HepG2 (cell line): Measurements from ENCODE around the gene COQ10B. TPM values are rescaled to one million over a fixed set of nuclear protein-coding genes. Genes with fewer than 3 reads are reported as not detected.

Experiments
- AGO1 ChIP-seq: fragments of 200-400 bp; formaldehyde crosslinking; IDR thresholded peaks from 2 replicates; pipeline ENCODE4 v1.6.1; 2017; ENCODE audit warnings: mild to moderate bottlenecking, low read depth, low read length, moderate library complexity; ENCODE audit not compliant: poor library complexity, severe bottlenecking
- AGO2 ChIP-seq: fragments of 200-400 bp; formaldehyde crosslinking; optimal IDR thresholded peaks from 2 replicates; pipeline ENCODE3; 2017; ENCODE audit warnings: mild to moderate bottlenecking, low read depth, low read length, moderate library complexity
- CREB1 ChIP-seq, 2 experiments: fragments of 450-650 bp in 1 of 2; IDR thresholded peaks; 2 replicates each; pipeline ENCODE4 v1.6.1; 2016 to 2017; ENCODE audit warnings: control low read depth in 1 of 2, mild to moderate bottlenecking in 1 of 2, missing compliant biosample characterization in 1 of 2, missing genetic modification characterization in 1 of 2
- FOXK2 ChIP-seq: fragments of 450-650 bp; IDR thresholded peaks from 2 replicates; pipeline ENCODE4 v1.6.1; 2016
- KDM5A ChIP-seq: fragments of 200-600 bp; sonication (generic); IDR thresholded peaks from 2 replicates; pipeline ENCODE4 v1.7.0; 2018; ENCODE audit warnings: antibody characterized with exemption, mild to moderate bottlenecking, low read length, borderline replicate concordance
- KLF12 ChIP-seq: sonication (generic); formaldehyde crosslinking; IDR thresholded peaks from 2 replicates; pipeline ENCODE4 v1.4.0; 2020; ENCODE audit warnings: missing genetic modification reagents, borderline replicate concordance
- MAFG ChIP-seq: sonication (generic); formaldehyde crosslinking; IDR thresholded peaks from 2 replicates; pipeline ENCODE4 v1.5.1; 2020; ENCODE audit warnings: mild to moderate bottlenecking, missing genetic modification reagents
- MYNN ChIP-seq: sonication (generic); formaldehyde crosslinking; IDR thresholded peaks from 2 replicates; pipeline ENCODE4 v1.4.0; 2020; ENCODE audit warnings: mild to moderate bottlenecking, low read depth, missing genetic modification reagents
- NFIC ChIP-seq: IDR thresholded peaks from 2 replicates; pipeline ENCODE4 v1.6.1; 2012; ENCODE audit warnings: mild to moderate bottlenecking, low read length, inconsistent platforms
- SETDB1 ChIP-seq: sonication (generic); formaldehyde crosslinking; IDR thresholded peaks from 2 replicates; pipeline ENCODE4 v1.5.1; 2020; ENCODE audit warnings: missing genetic modification reagents, mild to moderate bottlenecking, borderline replicate concordance
- ZBTB7B ChIP-seq: sonication (generic); formaldehyde crosslinking; IDR thresholded peaks from 2 replicates; pipeline ENCODE4 v1.4.0; 2020; ENCODE audit warnings: missing genetic modification reagents
- ZFYVE20 ChIP-seq: sonication (generic); formaldehyde crosslinking; IDR thresholded peaks from 2 replicates; pipeline ENCODE4 v1.8.0; 2023; ENCODE audit warnings: low read depth, mild to moderate bottlenecking, moderate library complexity, missing genetic modification reagents, borderline replicate concordance
- ZNF234 ChIP-seq: sonication (generic); formaldehyde crosslinking; conservative IDR thresholded peaks from 2 replicates; pipeline ENCODE4 v1.5.1; 2020; ENCODE audit warnings: mild to moderate bottlenecking, missing genetic modification reagents
- ZNF335 ChIP-seq: sonication (generic); formaldehyde crosslinking; IDR thresholded peaks from 2 replicates; pipeline ENCODE4 v1.4.0; 2020; ENCODE audit warnings: missing genetic modification reagents
- ZNF496 ChIP-seq: sonication (generic); formaldehyde crosslinking; IDR thresholded peaks from 2 replicates; pipeline ENCODE4 v1.8.1; 2023; ENCODE audit warnings: mild to moderate bottlenecking, moderate library complexity, missing genetic modification reagents; ENCODE audit not compliant: insufficient replicate concordance
- ZNF501 ChIP-seq: sonication (generic); formaldehyde crosslinking; IDR thresholded peaks from 2 replicates; pipeline ENCODE4 v1.5.1; 2020; ENCODE audit warnings: mild to moderate bottlenecking, moderate library complexity, missing genetic modification reagents
- ZNF572 ChIP-seq: sonication (generic); formaldehyde crosslinking; IDR thresholded peaks from 2 replicates; pipeline ENCODE4 v1.5.1; 2020; ENCODE audit warnings: mild to moderate bottlenecking, missing genetic modification reagents
- ZNF619 ChIP-seq: sonication (generic); formaldehyde crosslinking; IDR thresholded peaks from 2 replicates; pipeline ENCODE4 v1.4.0; 2020; ENCODE audit warnings: mild to moderate bottlenecking, missing genetic modification reagents
- ZNF879 ChIP-seq: sonication (generic); formaldehyde crosslinking; IDR thresholded peaks from 2 replicates; pipeline ENCODE4 v1.8.1; 2023; ENCODE audit warnings: missing genetic modification reagents
- polyA plus RNA-seq, 8 experiments: library from polyadenylated mRNA; depleted of rRNA in 3 of 8; stranded (reverse) in 7 of 8; unstranded in 1 of 8; fragments of >200 nt; fragmentation: Illumina TruSeq in 4 of 8; extraction: Trizol in 4 of 8; gene quantifications; 2 replicates each; pipeline versions ENCODE4 v1.2.1 to v1.2.3, GENCODE V29; 2011 to 2016; ENCODE audit warnings: low read depth in 4 of 8, missing spikeins in 1 of 8, mixed read lengths in 1 of 8; ENCODE audit not compliant: insufficient read depth in 1 of 8
- total RNA-seq, 5 experiments: library from RNA; depleted of rRNA; stranded (reverse); fragments of >200 nt; fragmentation: Illumina TruSeq; extraction: Trizol; gene quantifications; 2 replicates each; pipeline ENCODE4 v1.2.3, GENCODE V29; 2016; ENCODE audit warnings: low read depth in 1 of 5
- TF ChIP-seq, protein P1 (sequence below): sonication (generic); formaldehyde crosslinking; IDR thresholded peaks from 2 replicates; pipeline ENCODE4 v1.5.0; 2020; ENCODE audit warnings: missing genetic modification reagents
- TF ChIP-seq, protein P2 (sequence below): sonication (generic); formaldehyde crosslinking; IDR thresholded peaks from 2 replicates; pipeline ENCODE4 v1.4.0; 2020; ENCODE audit warnings: missing genetic modification reagents, mild to moderate bottlenecking, borderline replicate concordance
- TF ChIP-seq, protein P3 (sequence below): sonication (generic); formaldehyde crosslinking; IDR thresholded peaks from 2 replicates; pipeline ENCODE4 v1.5.1; 2020; ENCODE audit warnings: missing genetic modification reagents, mild to moderate bottlenecking, borderline replicate concordance
- TF ChIP-seq, protein P4 (sequence below): sonication (generic); formaldehyde crosslinking; IDR thresholded peaks from 2 replicates; pipeline ENCODE4 v1.8.1; 2023; ENCODE audit warnings: mild to moderate bottlenecking, moderate library complexity, missing genetic modification reagents

COQ10B gene
- total and polyA plus RNA-seq, 2 of the 13 experiments (the other 11 are each of a cell fraction or from before 2014, with no cell fraction given) = 4.6 to 34.9 TPM

DNA sequence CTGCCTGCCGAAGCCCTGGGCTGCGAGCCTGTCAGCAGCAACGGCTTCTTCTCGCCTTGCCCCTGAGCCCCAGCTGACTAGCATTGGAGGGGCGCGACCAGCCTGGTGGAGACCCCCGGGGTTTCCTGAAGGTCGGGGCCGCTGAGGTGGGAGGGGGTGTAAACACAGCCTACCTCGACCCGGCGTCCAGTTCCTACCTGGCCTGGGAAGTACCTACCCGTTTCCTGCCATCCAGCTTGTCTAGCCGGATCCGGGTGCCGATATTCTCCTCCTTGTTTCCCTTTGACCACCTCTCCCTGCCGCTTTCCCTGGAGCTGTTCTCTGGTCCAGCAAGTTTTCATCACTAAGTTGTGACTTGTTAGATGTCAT, 63.0 kb downstream of the COQ10B start (continued):
- TF ChIP-seq CREB1 (IDR thresholded peaks at IDR 0.05) = no peak
- TF ChIP-seq CREB1 (CRISPR knock-in tag; IDR thresholded peaks at IDR 0.05) = no peak
- TF ChIP-seq ZNF572 (CRISPR knock-in tag) = 0 out of 2 replicates have a peak, but pooled peaks have one; percentile 16
- TF ChIP-seq ZFYVE20 (CRISPR knock-in tag) = 0 out of 2 replicates have a peak, but pooled peaks have one; percentile 38
- no peak for TF ChIP-seq ZNF496 (CRISPR knock-in tag)
- no peak for TF ChIP-seq ZNF619 (CRISPR knock-in tag)
- TF ChIP-seq AGO1 = peak; percentile 32
- 0 out of 2 replicates have a peak, but pooled peaks have one; percentile 35 for TF ChIP-seq FOXK2
- TF ChIP-seq, protein P1, sequence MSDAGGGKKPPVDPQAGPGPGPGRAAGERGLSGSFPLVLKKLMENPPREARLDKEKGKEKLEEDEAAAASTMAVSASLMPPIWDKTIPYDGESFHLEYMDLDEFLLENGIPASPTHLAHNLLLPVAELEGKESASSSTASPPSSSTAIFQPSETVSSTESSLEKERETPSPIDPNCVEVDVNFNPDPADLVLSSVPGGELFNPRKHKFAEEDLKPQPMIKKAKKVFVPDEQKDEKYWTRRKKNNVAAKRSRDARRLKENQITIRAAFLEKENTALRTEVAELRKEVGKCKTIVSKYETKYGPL (CRISPR knock-in tag) = no peak
- TF ChIP-seq MYNN = no peak
- 0 out of 2 replicates have a peak, but pooled peaks have one; percentile 64 for TF ChIP-seq SETDB1 (CRISPR knock-in tag)
- TF ChIP-seq ZNF501 = no peak; the same call in 1 of the 2 replicates
- TF ChIP-seq, protein P2, sequence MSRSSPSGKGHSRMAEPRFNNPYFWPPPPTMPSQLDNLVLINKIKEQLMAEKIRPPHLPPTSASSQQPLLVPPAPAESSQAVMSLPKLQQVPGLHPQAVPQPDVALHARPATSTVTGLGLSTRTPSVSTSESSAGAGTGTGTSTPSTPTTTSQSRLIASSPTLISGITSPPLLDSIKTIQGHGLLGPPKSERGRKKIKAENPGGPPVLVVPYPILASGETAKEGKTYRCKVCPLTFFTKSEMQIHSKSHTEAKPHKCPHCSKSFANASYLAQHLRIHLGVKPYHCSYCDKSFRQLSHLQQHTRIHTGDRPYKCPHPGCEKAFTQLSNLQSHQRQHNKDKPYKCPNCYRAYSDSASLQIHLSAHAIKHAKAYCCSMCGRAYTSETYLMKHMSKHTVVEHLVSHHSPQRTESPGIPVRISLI (CRISPR knock-in tag) = no peak
- 0 out of 2 replicates have a peak, but pooled peaks have one; percentile 32 for TF ChIP-seq ZNF234 (CRISPR knock-in tag)
- TF ChIP-seq KLF12 (CRISPR knock-in tag) = no peak
- peak; percentile 77 for TF ChIP-seq MAFG (CRISPR knock-in tag)
- 0 out of 2 replicates have a peak, but pooled peaks have one; percentile 8 for TF ChIP-seq ZNF879 (CRISPR knock-in tag)
- TF ChIP-seq KDM5A = peak; percentile 5; the same call in 1 of the 2 replicates
- TF ChIP-seq ZBTB7B (CRISPR knock-in tag) = peak; percentile 39; the same call in 1 of the 2 replicates
- no peak for TF ChIP-seq ZNF335 (CRISPR knock-in tag)
- no peak for TF ChIP-seq NFIC
- TF ChIP-seq, protein P3, sequence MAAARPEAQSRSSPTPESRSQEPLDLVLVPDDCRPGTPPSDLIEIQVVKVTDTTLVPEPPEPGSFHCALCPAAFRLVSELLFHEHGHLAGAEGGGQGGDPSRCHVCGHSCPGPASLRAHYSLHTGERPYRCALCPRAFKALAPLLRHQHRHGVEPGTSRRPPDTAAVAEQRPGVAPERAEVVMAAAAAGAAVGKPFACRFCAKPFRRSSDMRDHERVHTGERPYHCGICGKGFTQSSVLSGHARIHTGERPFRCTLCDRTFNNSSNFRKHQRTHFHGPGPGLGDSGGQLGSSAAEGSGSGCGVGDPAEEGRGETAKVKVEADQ = no peak
- TF ChIP-seq, protein P4, sequence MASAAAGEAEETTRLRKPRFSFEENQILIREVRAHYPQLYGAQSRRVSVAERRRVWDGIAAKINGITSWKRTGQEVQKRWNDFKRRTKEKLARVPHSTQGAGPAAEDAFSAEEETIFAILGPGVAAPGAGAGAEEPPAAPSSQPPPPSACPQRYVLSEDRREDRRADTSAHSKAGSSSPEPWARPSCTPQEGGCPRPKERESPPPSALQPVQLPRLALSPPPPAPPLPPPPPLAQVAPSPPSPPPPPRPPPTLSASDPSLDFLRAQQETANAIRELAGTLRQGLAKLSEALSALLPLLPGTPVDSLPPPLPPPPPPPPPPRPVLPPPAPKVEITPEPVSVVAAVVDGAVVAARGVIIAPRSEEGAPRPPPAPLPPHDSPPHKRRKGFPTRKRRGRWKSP (CRISPR knock-in tag) = 0 out of 2 replicates have a peak, but pooled peaks have one; percentile 1
- TF ChIP-seq AGO2 = peak; percentile 70
